ENCODE measurements around the gene BCAP29. TPM values are rescaled to one million over a fixed set of nuclear protein-coding genes. Genes with fewer than 3 reads are reported as not detected.

The BCAP29 gene
- total RNA-seq, 2 experiments from 2014 or later: 24.0 to 27.7 TPM

GRCh38 chr7:107560898-107561516 is 19.0 kb upstream of the BCAP29 start:
- TF ChIP-seq, protein P1, sequence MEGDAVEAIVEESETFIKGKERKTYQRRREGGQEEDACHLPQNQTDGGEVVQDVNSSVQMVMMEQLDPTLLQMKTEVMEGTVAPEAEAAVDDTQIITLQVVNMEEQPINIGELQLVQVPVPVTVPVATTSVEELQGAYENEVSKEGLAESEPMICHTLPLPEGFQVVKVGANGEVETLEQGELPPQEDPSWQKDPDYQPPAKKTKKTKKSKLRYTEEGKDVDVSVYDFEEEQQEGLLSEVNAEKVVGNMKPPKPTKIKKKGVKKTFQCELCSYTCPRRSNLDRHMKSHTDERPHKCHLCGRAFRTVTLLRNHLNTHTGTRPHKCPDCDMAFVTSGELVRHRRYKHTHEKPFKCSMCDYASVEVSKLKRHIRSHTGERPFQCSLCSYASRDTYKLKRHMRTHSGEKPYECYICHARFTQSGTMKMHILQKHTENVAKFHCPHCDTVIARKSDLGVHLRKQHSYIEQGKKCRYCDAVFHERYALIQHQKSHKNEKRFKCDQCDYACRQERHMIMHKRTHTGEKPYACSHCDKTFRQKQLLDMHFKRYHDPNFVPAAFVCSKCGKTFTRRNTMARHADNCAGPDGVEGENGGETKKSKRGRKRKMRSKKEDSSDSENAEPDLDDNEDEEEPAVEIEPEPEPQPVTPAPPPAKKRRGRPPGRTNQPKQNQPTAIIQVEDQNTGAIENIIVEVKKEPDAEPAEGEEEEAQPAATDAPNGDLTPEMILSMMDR (IDR thresholded peaks at IDR 0.05): no peak
- peak overlapping the region; percentile 71 for H3K27ac Mint-ChIP-seq
- peaks cover 7% of the 10 kb centered on the region for H3K36me3 Mint-ChIP-seq (ENCODE audit: low read depth)
- no peaks in the 10 kb centered on the region for H3K9me3 Mint-ChIP-seq
- DNase-seq: peak; percentile 43
- ChIA-PET CTCF (no interaction called here), POLR2A (no interaction called here)
- peaks cover 59% of the 10 kb centered on the region for H3K4me1 Mint-ChIP-seq (ENCODE audit: low read depth)
- H3K27me3 Mint-ChIP-seq: no peaks in the 10 kb centered on the region
- peak overlapping the region; percentile 84 for H3K4me3 Mint-ChIP-seq
- ATAC-seq: peak; percentile 14
- intact Hi-C loops (cut with micrococcal nuclease): no loop called here

GRCh38 chr7:107563081-107563774 is 16.8 kb upstream of the BCAP29 start:
- H3K4me3 Mint-ChIP-seq: peak overlapping the region; percentile 84

GRCh38 chr7:107563775-107564552 is 16.1 kb upstream of the BCAP29 start, which contains the start of the genes COG5 and DUS4L:
Gene COG5 (minus strand): TSS chr7:107563920. CDS start chr7:107563896, 24 bp downstream.
Gene DUS4L (plus strand): TSS chr7:107563971. CDS start chr7:107567071, 3,100 bp downstream.
- DNase-seq (peak; percentile 87), ATAC-seq (peak; percentile 89)
- Mint-ChIP-seq H3K4me1 (ENCODE audit: low read depth) (peaks cover 56% of the 10 kb centered on the region), H3K9me3 (no peaks in the 10 kb centered on the region), H3K27ac (peak within 1 kb of the TSS; percentile 97), H3K27me3 (no peaks in the 10 kb centered on the region), H3K4me3 (peak within 1 kb of the TSS; percentile 84), H3K36me3 (ENCODE audit: low read depth) (peaks cover 9% of the 10 kb centered on the region)
- ChIA-PET CTCF (interaction anchor here (1.1 to 1.8 kb wide), 5 partner anchors 13 to 311 kb away, joined by 3 to 6 read pairs (median 3); no protein-coding TSS in a partner anchor), POLR2A (interaction anchor here (0.8 to 1.5 kb wide), 8 partner anchors 10 to 179 kb away, joined by 3 to 9 read pairs (median 3); partner anchors contain the start of gene BCAP29)
- TF ChIP-seq, protein P1 (IDR thresholded peaks at IDR 0.05): no peak
- intact Hi-C loops (cut with micrococcal nuclease): no loop called here

More at GRCh38 chr7:107563081-107563774, 16.8 kb upstream of the BCAP29 start:
- DNase-seq (no peak), ATAC-seq (peak; percentile 67)
- peaks cover 9% of the 10 kb centered on the region for H3K36me3 Mint-ChIP-seq (ENCODE audit: low read depth)
- CTCF ChIA-PET: interaction anchor here (1.3 to 1.8 kb wide), 3 partner anchors 14 to 180 kb away, joined by 3 to 6 read pairs (median 3); no protein-coding TSS in a partner anchor
- no peaks in the 10 kb centered on the region for H3K9me3 Mint-ChIP-seq
- peaks cover 57% of the 10 kb centered on the region for H3K4me1 Mint-ChIP-seq (ENCODE audit: low read depth)
- TF ChIP-seq, protein P1 (IDR thresholded peaks at IDR 0.05): no peak
- intact Hi-C loops (cut with micrococcal nuclease): no loop called here
- peak overlapping the region; percentile 97 for H3K27ac Mint-ChIP-seq
- no peaks in the 10 kb centered on the region for H3K27me3 Mint-ChIP-seq
- POLR2A ChIA-PET: interaction anchor here (0.8 to 1.5 kb wide), 7 partner anchors 9 to 178 kb away, joined by 3 to 9 read pairs (median 3); partner anchors contain the start of gene BCAP29

DNA sequence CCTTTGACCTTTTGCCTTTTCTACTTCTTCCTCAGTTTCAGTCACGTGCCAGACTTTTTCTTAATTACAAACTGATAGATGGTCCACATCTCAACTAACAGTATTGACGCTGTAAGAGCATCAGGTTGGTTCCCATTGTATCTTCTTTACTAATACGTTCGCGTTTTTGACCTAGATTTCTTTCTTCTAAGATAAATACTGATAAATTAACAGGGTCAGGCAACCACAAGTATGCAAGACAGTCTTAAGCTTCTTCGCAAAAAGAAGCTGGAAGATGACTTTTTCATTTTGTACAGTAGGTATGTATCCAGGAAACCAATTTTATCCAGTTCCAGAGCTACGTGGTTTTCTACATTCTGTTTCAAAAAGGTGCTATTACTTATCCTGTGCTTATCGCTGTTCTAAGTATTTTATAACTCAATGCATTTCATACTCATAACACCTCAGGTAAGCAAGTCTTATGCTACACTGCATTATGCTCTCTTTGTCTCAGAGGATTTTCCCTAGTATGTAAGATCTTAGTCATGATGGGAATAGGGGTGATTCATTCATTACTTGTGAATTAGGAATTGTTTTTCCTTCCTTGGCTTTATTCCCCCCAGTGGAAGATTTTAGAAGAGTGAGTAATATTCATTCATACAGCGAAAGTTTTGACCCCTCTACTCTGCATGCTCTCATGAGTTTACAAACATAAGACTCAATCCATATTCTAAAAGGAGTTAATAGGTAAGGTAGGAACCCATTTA is 15.3 kb upstream of the BCAP29 start:
- ChIA-PET POLR2A (interaction anchor here (0.8 to 1.4 kb wide), 5 partner anchors 11 to 178 kb away, joined by 3 to 9 read pairs (median 3); partner anchors contain the start of gene BCAP29), CTCF (interaction anchor here (1.0 to 1.8 kb wide), 5 partner anchors 13 to 310 kb away, joined by 3 to 6 read pairs (median 3); partner anchors contain the start of gene BCAP29)
- H3K27me3 Mint-ChIP-seq: no peaks in the 10 kb centered on the region
- intact Hi-C loops (cut with micrococcal nuclease): no loop called here
- no peaks in the 10 kb centered on the region for H3K9me3 Mint-ChIP-seq
- no peak for DNase-seq
- ATAC-seq: no peak
- peaks cover 52% of the 10 kb centered on the region for H3K4me1 Mint-ChIP-seq (ENCODE audit: low read depth)
- TF ChIP-seq, protein P1 (IDR thresholded peaks at IDR 0.05): no peak
- peak overlapping the region; percentile 97 for H3K27ac Mint-ChIP-seq
- H3K4me3 Mint-ChIP-seq: peak overlapping the region; percentile 84
- peaks cover 15% of the 10 kb centered on the region for H3K36me3 Mint-ChIP-seq (ENCODE audit: low read depth)

Measured in activated CD8-positive, alpha-beta T cell treated with anti-CD3 and anti-CD28 coated beads for 36 hours (primary cell).